ENCODE data around the gene SEMA3C. TPM values are rescaled to one million over a fixed set of nuclear protein-coding genes. Genes with fewer than 3 reads are reported as not detected.
"Not testable (repeated sequence)": the region's sequence is repeated elsewhere in the genome, so short reads cannot be mapped to it uniquely, and the experiment has no call there.

SEMA3C gene
- total RNA-seq, 1 experiment from 2014 or later, result 39.3 TPM

DNA sequence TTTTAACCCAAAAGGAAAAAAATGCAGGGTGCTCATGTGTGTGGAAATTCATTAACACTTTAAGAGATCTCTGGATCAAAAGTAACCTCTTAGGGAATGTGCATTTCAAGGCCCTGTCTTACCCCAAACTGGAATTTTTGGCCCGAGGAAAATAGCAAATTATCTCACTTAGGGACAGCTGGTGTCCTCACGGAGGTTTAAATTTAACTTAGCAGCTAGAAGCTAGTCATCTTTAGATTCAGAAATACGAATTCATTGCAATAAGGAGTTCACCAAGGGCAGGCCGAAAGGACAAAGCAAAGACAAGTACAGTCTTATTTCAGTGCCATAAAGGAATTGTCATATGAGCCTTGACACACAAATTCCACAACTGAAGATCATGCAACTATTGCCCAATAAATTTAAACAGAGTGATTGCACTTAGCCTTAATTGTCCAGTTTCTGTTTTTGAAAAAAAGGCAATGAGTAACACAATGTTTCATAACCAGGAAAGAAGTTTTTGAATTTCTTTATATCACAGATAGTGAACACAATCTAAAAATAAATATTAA, 22.4 kb upstream of the SEMA3C start:
- Histone ChIP-seq H3K27ac (peak overlapping the region; percentile 96), H3K36me3 (no peaks in the 10 kb centered on the region), H3K4me3 (peak overlapping the region; percentile 5; the same call in 1 of the 2 replicates), H3K9me3 (replicated peaks) (peaks cover 6% of the 10 kb centered on the region; the same call in 1 of the 2 replicates), H3K27me3 (no peaks in the 10 kb centered on the region), H3K4me1 (peaks cover 32% of the 10 kb centered on the region)
- peak; percentile 54 to 81 for DNase-seq

DNA sequence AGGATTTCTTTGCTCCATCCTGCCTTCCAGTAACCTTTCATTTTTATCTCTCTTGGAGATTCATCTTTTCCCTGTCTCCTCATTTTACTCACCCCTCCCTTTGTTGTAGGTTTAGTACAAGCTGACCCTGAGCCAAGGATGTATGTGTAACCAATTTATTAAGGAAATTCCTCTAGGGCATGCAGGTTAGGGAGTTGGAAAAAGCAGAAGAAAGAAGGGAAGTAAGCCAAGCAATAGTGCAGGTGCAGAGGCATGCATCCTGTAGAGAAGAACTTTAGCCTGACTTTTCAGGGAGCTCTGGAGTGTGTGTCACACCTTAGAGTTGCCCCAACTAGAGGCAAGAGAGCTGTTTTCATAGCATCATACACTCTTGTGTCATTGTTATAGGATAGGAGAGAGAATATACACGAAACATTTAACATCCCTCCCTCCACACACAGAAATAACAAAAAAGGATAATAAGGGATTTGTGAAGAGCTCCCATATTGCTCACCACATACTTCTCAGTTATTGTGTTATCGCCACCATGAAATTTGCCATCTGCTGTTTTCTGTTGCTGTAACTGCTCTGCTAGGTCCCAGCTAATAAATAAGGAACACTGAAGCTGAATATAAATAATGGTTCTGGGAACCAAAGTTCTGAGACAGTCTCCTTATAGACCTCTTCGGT, 21.8 kb upstream of the SEMA3C start:
- H3K27ac ChIP-seq, result peak overlapping the region; percentile 96
- no peaks in the 10 kb centered on the region for H3K27me3 ChIP-seq
- peak; percentile 72 to 91 for DNase-seq

DNA sequence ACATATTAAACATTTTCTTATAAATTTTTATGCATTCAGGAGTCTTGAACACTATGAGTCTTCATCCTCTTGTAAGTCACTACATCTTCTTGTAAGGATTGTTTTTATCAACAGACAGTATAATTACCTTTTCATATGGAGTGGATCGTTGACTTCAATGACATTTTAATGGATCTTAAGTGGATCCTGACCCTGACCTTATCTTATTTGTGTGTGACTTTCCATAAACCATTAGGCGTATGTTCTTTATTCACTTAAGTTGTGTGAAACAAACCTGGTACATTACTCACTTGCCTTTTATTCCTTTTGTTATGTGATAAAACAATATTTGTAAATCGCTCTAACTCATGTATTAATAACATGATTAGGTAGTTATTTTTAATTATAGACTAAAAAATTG, 18.5 kb upstream of the SEMA3C start:
- no peak overlapping the region for H3K27ac ChIP-seq
- DNase-seq, result no peak
- peaks cover 24% of the 10 kb centered on the region for H3K4me1 ChIP-seq
- H3K4me3 ChIP-seq, result no peak overlapping the region
- peaks cover 6% of the 10 kb centered on the region; the same call in 1 of the 2 replicates for H3K9me3 ChIP-seq (replicated peaks)
- H3K36me3 ChIP-seq, result no peaks in the 10 kb centered on the region
- H3K27me3 ChIP-seq, result no peaks in the 10 kb centered on the region

More for the DNA sequence above, 21.8 kb upstream of the SEMA3C start:
- no peaks in the 10 kb centered on the region for H3K36me3 ChIP-seq
- peaks cover 32% of the 10 kb centered on the region for H3K4me1 ChIP-seq
- H3K9me3 ChIP-seq (replicated peaks), result peaks cover 6% of the 10 kb centered on the region; the same call in 1 of the 2 replicates
- H3K4me3 ChIP-seq, result peak overlapping the region; percentile 5; the same call in 1 of the 2 replicates

DNA sequence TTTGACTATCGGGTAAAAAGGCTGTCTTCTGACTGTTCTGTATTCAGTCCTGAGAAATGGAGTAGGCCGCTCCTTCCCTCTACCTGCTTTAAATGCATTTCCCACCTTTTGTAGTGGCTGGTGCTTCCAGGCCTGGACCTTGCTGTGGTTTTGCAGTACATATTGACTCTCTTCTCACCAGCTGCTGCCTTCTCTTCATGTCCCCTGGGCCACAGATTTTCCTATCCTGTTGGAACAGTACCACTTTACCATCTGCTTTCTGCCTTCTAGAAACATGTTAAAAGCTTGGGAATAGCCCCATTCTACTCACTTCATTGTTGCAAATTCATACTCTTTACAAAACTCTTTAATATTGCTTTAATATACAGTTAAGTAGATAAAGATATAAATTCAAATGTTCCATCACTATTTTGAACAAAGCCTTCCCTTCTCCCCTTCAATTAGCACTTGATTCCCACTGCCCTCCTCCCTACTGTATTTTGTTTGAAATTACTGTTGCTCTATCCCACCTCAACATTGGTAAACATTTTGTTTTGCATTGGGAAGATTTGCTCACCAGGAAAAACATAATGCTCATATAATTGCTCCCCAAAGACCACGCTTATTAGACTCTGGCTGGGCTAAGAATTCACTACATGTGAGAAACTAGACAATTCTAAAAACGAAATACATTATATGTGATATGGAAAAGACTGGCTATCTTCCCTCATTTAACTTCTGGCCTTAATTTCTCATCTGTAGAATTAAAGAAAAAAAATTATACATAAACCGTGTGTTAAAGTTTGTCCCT, 17.3 kb upstream of the SEMA3C start:
- peaks cover 6% of the 10 kb centered on the region; the same call in 1 of the 2 replicates for H3K9me3 ChIP-seq (replicated peaks)
- H3K36me3 ChIP-seq, result no peaks in the 10 kb centered on the region
- no peak overlapping the region for H3K4me3 ChIP-seq
- H3K27ac ChIP-seq, result no peak overlapping the region
- peak in 1 of 2 experiments; percentile 31 for DNase-seq
- H3K4me1 ChIP-seq, result peaks cover 13% of the 10 kb centered on the region
- no peaks in the 10 kb centered on the region for H3K27me3 ChIP-seq

DNA sequence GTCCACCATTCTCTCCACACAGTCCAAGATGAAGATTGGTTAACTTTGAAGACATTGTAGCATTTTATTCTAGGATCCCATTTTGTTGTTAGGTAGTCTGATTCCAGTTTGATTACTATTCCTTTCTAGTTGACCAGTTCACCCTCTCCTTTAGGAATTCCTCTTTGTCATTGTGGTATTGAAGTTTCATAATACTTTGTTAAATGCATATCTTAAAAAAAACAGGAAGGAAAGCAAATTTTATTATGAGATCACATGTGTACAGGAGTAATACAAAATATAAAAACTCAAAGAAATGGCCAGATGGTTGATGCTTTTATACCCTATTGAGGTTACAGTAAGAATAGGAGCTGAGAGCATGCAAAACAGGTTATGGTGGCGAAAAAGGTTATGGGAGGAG, 15.5 kb upstream of the SEMA3C start:
- Histone ChIP-seq H3K27ac (no peak overlapping the region), H3K9me3 (replicated peaks) (peaks cover 14% of the 10 kb centered on the region; the same call in 1 of the 2 replicates), H3K27me3 (no peaks in the 10 kb centered on the region), H3K4me1 (peaks cover 8% of the 10 kb centered on the region), H3K4me3 (no peak overlapping the region), H3K36me3 (no peaks in the 10 kb centered on the region)
- no peak for DNase-seq

DNA sequence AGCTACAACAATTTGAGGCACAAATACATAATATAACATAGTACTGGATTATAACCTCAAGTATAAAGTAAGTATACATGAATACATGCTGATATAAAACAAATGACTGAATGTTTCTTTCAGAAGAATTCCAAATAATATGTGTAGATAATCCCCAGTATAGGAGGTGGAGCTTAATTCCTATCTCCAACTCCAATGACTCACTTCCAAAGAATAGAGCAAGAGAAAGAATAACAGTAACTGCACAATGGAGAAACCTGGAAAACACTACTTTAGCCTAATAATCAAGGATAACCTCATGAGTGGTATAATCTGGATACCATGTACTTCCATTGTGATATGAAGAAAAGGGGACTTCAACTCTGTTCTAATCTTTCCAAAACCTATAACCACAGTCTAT, 13.7 kb upstream of the SEMA3C start:
- no peak overlapping the region for H3K4me3 ChIP-seq
- H3K36me3 ChIP-seq, result no peaks in the 10 kb centered on the region
- peaks cover 11% of the 10 kb centered on the region; the same call in 1 of the 2 replicates for H3K9me3 ChIP-seq (replicated peaks)
- H3K4me1 ChIP-seq, result peaks cover 8% of the 10 kb centered on the region
- H3K27me3 ChIP-seq, result no peaks in the 10 kb centered on the region
- no peak for DNase-seq
- H3K27ac ChIP-seq, result no peak overlapping the region

DNA sequence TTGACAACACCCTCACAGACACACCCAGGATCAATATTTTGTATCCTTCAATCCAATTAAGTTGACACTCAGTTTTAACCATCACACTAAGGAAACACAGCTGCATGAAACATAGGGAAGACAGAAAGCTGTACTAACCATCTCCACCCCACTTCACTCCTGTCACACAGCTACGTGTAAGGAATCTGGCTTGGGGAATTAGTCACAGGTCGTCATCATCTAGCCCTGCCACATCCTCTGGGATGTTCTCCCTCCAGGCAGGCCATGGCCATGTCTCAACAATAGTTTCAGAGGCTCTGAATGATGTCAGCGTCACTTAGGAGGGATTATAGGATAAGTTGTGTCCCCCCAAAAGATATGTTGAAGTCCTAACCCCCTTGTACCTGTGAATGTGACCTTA, 10.8 kb upstream of the SEMA3C start:
- H3K9me3 ChIP-seq (replicated peaks), result peaks cover 11% of the 10 kb centered on the region; the same call in 1 of the 2 replicates
- no peaks in the 10 kb centered on the region for H3K36me3 ChIP-seq
- H3K27ac ChIP-seq, result peak overlapping the region; percentile 47
- H3K4me3 ChIP-seq, result no peak overlapping the region
- peak; percentile 57 to 66 for DNase-seq
- H3K27me3 ChIP-seq, result no peaks in the 10 kb centered on the region
- peaks cover 11% of the 10 kb centered on the region for H3K4me1 ChIP-seq

DNA sequence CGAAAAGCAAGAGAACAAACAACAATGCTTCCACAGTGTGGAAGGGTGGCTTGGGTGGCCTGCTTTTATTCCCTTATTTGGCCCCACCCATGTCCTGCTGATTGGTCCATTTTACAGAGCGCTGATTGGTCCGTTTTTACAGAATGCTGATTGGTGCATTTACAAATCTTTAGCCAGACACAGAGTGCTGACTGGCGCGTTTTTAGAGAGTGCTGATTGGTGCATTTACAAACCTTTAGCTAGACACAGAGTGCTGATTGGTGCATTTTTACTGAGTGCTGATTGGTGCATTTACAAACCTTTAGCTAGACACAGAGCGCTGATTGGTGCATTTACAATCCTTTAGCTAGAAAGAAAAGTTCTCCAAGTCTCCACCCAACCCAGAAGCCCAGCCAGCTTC, 8.1 kb upstream of the SEMA3C start:
- H3K36me3 ChIP-seq, H3K27me3 ChIP-seq, H3K4me3 ChIP-seq, H3K27ac ChIP-seq, DNase-seq: not testable (repeated sequence)
- Histone ChIP-seq H3K9me3 (replicated peaks) (peaks cover 11% of the 10 kb centered on the region; the same call in 1 of the 2 replicates), H3K4me1 (peaks cover 11% of the 10 kb centered on the region)

DNA sequence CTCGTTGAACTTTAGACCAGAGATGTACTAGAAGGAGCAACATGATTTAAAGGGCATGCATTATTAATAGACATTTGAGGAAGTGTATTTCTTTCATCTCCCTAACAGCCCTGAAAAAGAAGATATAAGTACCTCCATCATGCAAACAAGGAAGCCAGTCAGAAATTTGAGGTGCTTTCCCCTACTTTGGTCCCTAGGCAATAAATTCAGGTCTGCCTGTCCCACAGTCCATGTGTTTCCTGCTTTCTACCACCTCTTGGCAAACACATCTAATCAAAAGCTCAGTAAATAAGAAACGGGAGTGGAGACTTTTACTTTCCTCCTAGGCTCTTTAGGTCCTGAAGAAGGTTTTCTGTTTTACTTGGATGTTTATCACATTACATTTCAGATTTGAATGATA, 5.2 kb upstream of the SEMA3C start:
- no peak overlapping the region for H3K4me3 ChIP-seq
- no peaks in the 10 kb centered on the region for H3K36me3 ChIP-seq
- no peak overlapping the region for H3K27ac ChIP-seq
- H3K27me3 ChIP-seq, result no peaks in the 10 kb centered on the region
- peaks cover 9% of the 10 kb centered on the region; the same call in 1 of the 2 replicates for H3K4me1 ChIP-seq
- DNase-seq, result no peak
- peaks cover 3% of the 10 kb centered on the region; the same call in 1 of the 2 replicates for H3K9me3 ChIP-seq (replicated peaks)

DNA sequence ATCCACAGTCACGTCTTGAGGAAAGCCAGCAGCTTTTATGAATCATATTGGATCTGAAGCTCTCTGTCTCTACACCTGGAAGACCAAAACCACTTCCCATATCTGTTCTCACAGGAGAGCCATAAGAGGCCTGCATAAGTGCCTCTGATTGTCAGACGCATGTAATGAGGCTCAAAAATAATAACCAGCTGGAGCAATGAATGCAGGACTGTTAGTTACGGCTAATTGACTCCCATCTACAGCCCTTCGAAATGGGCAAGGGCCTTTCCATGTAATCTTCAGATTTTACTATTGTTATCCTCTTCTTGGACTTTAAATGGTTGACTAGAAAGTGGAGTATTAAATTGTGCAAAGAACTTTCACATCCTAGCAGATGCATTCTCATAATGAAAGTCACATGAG, 4.4 kb upstream of the SEMA3C start:
- Histone ChIP-seq H3K4me1 (peaks cover 9% of the 10 kb centered on the region; the same call in 1 of the 2 replicates), H3K27ac (no peak overlapping the region), H3K36me3 (no peaks in the 10 kb centered on the region), H3K4me3 (no peak overlapping the region), H3K9me3 (replicated peaks) (no peaks in the 10 kb centered on the region; the same call in 1 of the 2 replicates), H3K27me3 (no peaks in the 10 kb centered on the region)
- no peak for DNase-seq

DNA sequence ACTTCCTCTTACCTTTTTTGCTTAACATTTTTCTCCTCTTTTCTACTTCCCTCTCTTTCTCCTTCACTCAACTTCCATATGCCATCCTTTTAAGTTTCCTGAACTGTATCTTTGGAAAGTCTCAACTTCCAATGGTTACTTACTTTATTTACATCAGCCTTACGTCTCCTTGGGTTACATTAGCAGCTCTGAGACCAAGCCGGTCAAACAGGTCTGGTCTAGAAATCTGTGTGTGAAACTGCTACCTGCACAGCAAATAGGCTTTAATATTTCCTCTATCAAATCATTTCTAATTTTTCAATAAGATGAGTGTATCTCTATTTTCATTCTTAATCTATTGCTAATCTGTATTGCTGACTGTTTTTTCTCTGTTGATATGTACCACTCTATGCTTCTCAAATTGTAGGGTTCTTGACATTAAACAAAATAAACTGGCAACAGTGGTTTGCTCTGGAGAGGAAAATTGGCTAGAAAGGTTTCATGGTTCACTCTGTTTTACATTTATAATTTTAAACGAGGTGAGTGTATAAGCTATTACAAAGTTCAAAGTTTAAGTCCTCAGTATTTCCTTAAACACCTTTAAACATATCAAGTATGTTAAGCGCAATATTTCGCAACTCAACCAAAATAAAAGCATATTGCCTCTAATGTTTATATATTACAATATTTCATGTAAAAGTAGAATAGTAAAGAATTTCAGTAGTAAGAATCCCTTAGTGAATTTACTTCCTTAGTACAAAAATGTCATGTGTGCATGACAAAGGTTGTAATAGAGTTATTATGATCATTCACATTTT, 3.6 kb upstream of the SEMA3C start:
- H3K36me3 ChIP-seq, result no peaks in the 10 kb centered on the region
- DNase-seq, result no peak
- H3K4me3 ChIP-seq, result no peak overlapping the region
- no peaks in the 10 kb centered on the region for H3K27me3 ChIP-seq
- H3K27ac ChIP-seq, result no peak overlapping the region
- no peaks in the 10 kb centered on the region; the same call in 1 of the 2 replicates for H3K9me3 ChIP-seq (replicated peaks)
- peaks cover 12% of the 10 kb centered on the region for H3K4me1 ChIP-seq

DNA sequence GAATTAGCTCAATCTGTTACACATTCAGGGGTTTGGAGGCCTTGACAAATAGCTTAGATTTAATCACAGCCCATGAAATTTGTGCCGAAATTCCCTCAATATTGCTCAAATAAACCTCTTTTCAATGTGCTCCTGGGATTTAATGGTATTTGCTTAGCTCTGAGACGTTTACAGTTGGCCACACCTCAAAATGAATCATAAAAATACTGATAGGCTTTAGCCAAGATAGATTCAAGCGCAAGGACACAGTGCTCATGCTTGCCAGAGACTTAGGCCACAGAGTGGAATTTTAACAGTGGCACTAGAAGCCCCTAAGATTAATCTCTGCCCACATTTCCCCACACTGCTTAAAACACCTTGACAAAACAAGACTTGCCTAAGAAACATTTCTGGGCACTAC, 2.3 kb upstream of the SEMA3C start:
- Histone ChIP-seq H3K4me3 (no peak overlapping the region), H3K27me3 (no peaks in the 10 kb centered on the region), H3K4me1 (peaks cover 14% of the 10 kb centered on the region), H3K36me3 (peaks cover 6% of the 10 kb centered on the region), H3K9me3 (replicated peaks) (no peaks in the 10 kb centered on the region), H3K27ac (no peak overlapping the region)
- no peak for DNase-seq

DNA sequence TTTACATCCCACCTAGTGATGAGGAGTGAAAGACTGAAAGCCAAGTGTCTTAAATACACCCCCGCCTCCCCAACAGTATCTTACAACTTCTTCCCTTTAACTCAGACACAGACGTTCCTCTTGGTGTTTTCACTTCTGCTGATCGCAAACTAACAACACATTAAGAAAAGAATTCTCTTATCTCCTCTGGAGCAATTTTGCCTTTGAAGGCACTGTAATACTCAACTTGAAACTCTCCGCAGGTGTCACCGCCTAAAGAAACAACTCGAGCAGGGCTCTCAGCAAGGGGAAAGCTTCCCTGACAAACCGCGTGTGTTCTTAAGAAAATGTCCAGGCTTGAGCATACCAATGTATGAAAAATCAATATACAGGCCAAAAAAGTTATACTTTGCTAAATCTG, 452 bp downstream of the SEMA3C start:
- H3K9me3 ChIP-seq (replicated peaks), result no peaks in the 10 kb centered on the region
- H3K4me1 ChIP-seq, result peaks cover 11% of the 10 kb centered on the region
- peak overlapping the region; percentile 72 for H3K4me3 ChIP-seq
- H3K27me3 ChIP-seq, result no peaks in the 10 kb centered on the region
- peak; percentile 26 to 59 for DNase-seq
- peak overlapping the region; percentile 53 for H3K27ac ChIP-seq
- peaks cover 17% of the 10 kb centered on the region for H3K36me3 ChIP-seq

All from SJCRH30 (cell line).